HUDEP-2 (cell line): ENCODE measurements around the gene RNF19B.
A peak's percentile ranks its signal among the peaks of the same experiment; 100 is the strongest.

Experiments used
- DNase-seq, 76 experiments: peaks; one replicate each; lab custom pipeline; 2025; ENCODE audit not compliant: unreplicated experiment in 76 of 76; lab: John Stamatoyannopoulos, UW

RNF19B gene, protein sequence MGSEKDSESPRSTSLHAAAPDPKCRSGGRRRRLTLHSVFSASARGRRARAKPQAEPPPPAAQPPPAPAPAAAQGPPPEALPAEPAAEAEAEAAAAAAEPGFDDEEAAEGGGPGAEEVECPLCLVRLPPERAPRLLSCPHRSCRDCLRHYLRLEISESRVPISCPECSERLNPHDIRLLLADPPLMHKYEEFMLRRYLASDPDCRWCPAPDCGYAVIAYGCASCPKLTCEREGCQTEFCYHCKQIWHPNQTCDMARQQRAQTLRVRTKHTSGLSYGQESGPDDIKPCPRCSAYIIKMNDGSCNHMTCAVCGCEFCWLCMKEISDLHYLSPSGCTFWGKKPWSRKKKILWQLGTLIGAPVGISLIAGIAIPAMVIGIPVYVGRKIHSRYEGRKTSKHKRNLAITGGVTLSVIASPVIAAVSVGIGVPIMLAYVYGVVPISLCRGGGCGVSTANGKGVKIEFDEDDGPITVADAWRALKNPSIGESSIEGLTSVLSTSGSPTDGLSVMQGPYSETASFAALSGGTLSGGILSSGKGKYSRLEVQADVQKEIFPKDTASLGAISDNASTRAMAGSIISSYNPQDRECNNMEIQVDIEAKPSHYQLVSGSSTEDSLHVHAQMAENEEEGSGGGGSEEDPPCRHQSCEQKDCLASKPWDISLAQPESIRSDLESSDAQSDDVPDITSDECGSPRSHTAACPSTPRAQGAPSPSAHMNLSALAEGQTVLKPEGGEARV

DNA sequence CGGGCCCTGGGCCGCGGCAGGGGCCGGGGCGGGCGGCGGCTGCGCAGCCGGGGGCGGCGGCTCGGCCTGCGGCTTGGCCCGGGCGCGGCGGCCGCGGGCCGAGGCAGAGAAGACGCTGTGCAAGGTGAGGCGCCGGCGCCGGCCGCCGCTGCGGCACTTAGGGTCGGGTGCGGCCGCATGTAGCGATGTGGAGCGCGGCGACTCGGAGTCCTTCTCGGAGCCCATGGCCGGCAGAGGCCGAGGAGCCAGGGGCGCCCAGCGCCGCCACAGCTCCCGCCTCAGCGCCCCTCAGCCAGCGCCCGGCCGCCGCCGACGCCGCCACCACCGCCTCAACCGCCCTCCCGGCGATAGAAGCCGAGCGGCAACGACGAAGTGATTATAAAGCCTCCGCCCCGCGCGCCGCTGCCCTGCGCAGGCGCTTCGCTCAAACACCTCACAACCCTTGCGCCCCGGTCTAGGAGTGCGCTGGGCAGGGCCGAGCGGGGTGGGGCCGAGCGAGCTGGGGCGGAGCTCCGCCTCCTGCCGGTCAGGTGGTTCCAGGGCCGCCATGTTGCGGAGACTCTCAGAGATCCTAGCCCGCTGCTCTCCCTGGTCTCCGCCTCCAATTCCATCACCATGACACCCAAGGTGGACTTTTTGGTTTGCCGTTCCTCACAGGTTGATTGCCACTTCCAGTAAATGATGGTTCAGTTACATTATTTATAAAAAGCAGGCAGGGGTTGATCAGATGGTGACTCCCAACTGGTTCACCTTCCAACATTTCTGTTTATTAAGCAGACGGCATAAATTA is at the start of gene RNF19B:
Gene RNF19B, minus strand, starts transcription at position 349 of the 790 bp plus-strand sequence. Its CDS starts 124 bp downstream, at position 225.
- peak; percentile 19 to 96 (median 90) for DNase-seq

DNA sequence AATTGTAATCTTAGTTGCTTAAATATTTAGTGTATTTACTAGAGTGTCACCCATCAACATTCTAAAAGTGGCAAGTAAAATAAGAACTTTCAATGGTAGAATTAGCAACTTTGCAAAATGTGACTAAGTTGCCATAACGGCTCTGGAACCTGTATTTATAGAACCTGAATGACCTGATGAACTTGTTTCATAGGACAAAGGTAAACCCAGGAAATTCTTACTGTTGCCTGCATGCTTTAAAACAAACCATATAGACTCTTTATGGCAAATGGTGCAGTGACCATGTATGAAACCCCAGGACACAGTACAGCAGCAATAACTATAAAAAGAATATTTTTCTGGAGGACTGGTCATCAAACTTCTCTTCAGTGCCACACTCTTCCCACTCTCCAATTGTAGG is 49.2 kb upstream of the RNF19B start:
- no peak for DNase-seq

DNA sequence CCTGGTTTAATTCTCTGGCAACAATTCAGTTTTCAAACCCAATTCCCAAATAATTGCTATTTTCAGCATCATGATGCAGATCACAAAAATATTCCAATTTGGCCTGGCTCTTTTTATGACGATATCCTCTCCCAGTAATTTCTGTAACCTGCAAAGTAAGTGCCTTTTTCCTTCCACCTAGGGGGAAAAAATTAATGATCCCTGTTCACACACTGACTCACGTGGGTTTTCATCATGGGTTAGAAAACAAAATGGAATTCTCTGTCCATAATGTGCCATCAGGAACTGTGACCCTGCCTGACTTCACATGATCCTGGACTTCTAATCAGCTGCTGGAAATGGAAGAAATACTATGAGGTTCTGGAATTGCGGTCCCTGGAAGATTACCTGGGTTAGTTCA is 47.6 kb upstream of the RNF19B start:
- no peak for DNase-seq

DNA sequence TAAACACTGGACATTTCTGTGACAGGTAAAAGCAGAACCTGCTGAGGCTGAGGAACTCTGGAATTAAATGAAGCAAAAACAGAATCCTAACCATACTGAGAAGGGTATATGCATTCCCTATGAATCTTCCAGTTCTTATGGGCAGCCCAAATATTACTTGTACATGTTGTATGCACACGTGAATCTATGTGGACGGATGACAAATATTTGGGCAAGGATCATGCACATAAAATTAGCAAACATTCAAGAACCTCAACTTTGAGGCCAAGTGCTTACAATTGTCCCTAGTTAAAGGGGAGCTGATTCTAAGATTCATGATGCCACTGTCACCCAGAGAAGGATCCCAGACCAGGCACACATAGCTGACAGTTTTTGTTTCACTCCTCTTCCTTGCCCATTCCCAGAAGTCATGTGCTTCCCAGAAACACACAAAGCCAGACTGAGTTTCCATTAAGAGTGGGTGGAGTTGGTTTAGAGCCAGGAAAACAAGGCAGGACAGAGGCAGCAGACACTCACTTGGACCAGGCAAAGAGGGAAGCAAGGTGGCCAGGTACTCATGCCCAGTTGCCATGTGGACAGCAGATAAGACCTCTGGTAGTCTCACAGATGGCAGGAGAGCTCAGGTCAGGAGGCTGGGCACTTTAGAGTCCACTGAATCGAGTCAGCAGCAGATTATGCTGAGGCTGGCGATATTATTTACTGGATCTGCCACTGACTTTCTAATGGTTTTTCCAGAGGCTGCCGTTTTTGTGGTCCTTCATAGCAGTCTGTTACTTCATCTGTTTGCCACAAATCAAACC is 46.5 kb upstream of the RNF19B start:
- peak in 1 of 76 experiments; percentile 6 for DNase-seq

DNA sequence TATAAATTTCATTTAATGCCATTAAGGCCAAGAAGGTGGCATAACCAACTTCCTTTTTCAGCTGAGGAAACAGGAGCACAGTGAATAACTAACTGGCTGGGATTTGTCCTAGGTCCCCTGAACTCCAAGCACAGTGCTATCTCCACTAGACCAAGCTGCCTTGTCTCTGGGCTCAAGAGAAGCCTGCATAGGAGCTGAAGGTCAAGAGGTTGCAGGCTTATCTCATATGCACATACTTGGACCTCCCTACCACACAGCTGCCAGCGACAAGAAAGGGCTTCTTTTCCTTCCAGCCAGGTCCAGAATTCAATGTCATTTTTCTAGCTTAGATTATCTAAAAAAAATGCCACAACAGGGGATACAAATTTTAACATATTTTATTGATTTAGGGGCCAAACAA is 45.0 kb upstream of the RNF19B start:
- peak in 73 of 76 experiments; percentile 10 to 84 (median 60) for DNase-seq

DNA sequence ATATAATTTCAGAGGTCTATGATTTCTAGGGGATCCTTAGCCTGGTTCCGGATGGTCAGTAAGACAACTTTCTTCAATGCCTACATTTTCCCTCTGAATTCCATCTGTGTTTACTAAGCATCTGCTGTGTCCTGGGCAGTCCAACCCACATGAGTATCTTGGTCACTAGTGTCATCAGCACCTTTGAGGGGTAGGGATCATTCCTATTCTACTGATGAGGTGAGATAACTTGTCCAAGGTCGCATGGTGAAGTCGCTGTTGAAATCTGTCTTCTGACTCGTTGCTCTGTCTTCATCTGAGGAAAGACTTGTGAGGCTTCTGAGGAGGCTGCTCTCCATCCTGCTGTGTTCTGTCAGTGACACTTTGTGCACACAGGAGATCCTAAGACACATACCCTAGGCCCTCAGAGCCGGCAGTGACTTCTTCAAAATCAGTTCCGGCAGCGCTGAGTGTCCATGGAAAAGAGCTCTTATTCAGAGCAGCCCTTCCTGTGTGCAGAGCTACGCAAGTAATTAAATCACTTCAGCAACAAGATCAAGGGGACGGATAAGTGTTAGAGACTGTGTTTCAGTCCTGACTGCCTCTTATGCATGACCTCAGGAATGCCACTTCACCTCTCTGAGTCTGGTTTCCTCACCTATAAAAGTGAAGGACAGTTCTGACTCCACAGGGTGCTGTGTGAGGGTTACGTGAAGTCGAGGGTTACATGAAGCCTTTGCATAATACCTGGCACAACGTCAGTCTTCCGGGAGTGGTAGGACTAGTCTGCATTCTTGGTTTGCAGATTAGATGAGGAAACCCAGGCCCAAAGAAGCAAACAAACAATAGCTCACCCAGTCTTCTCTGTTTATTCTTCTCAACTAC is 43.7 kb upstream of the RNF19B start:
- DNase-seq: no peak

DNA sequence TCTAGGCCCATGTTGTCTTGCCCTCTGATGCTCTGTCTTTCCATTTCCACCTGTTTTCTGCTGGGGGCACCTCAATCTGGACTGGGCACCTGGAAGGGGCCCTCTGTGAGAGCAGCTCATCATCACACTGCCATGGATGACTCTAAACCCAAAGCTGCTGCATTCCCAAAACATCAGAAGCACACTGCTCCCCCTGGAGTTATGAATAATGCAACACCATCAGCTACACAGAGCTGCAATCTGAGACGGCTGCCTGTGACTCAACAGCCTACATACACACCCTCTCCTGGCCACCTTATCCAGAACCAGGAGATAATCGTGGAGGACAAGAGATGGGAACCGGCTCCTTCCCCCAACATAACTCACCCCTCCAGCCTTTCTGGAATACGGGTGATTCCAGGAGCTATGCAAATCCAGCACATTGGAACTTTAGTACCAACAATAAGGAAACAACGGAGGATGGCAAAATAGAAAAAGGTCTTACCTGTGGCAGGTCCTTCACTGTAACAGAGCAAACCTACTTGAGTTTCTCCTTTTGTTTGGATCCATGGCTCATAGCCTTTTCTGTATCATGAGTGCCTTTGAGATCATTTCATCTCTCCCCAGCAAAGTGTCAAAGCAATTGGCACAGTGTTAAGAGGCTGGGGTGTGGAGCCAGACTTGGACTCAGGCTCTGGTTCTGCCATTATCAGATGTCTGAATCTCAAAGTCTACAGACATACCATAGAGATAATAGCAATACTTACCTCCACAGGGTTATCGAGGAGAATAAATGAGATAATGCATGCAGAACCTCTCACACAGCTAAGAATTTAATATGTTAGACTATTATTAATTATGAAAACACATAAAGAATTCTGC is 42.8 kb upstream of the RNF19B start:
- DNase-seq: peak in 23 of 76 experiments; percentile 6 to 49 (median 22)

DNA sequence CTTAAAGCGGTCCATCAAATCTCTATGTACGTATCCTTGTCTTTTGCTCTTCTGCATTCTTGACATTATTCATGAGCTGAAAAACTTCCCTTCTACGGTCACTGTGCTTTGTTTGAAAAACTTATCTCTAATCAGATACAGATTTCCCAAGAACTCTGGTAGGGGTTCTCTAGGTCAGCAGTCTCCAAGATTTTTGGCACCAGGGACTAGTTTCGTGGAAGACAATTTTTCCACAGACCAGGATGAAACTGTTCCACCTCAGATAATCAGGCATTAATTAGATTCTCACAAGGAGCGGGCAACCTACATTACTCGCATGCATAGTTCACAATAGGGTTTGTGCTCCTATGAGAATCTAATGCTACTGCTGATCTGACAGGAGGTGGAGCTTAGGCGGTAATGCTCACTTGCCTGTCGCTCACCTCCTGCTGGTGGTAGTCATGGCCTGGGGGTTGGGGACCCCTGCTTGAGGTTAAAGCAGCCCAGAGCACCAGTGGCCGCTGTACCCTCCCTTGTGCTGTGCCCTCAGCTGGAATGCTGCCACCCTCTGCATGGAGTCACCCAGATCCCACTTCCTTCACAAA is 41.3 kb upstream of the RNF19B start:
- no peak for DNase-seq

DNA sequence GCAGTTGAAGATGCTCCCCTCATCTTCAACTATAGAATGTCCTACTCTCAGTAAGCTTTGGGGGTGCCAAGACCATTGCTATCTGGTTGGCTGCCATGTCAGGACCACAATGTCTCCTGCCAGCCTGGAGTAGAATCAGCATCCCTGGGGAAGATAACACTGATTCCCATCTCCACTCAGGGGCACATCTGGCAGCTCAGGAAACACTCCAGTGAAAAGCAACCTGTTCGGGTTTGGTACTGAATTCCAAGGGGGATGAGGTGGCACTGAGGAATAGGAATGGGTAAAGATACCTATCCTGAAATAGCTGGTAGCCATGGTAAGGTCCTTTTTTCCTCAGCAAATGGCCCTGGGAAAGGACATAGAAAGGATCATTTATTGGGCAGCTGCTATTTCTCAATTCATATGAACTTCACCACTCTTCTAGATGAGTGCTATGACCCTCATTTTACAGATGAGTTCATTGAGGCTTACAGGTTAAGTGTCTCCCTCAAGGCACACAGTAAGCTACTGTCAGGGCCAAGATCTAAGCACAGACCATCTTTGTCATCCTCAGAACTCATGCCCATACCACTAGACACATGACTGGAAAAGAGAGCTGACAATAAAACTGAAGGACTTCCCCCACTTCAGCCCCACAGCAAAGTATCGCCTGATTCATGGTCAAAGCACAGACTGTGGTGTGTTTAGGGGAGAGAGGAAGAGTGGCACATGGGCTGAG is 40.7 kb upstream of the RNF19B start:
- no peak for DNase-seq

DNA sequence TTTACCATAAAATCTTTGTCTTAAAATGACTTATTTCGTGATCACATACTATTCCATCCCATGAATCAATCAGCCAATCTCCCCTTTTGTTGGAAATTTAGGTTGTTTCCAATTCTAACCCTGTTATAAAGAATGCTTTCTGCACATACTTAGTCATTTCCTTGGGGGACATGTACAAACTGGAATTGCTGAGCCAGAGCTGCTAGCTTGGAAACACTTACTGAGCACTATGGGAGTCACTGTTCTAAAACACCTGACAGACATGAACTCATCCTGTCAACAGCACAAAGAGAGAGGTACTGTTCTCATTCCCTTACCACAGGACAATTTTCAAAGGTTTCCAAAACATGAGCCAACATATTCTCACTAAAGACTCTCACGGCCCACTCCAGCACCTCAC is 40.0 kb upstream of the RNF19B start:
- DNase-seq: no peak

DNA sequence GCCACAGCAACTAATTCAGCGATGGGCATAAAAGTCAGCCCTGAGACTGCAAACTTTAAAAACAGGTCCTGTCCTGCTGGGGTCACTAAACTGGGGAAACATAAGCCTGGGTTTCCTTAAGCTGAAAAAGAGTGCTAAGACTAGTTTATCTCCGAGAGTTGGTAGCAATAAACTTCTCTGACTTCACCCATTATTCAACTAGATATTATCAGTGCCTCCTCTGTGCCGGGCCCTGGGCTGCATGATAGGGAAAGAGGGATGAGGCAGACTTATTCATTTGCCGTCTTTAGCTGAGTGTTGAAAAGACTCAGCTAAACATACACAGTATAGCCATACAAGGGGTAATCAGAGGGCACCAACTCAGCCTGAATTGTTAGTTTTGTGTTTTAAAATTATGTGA is 39.0 kb upstream of the RNF19B start:
- DNase-seq: peak in 1 of 76 experiments; percentile 4

DNA sequence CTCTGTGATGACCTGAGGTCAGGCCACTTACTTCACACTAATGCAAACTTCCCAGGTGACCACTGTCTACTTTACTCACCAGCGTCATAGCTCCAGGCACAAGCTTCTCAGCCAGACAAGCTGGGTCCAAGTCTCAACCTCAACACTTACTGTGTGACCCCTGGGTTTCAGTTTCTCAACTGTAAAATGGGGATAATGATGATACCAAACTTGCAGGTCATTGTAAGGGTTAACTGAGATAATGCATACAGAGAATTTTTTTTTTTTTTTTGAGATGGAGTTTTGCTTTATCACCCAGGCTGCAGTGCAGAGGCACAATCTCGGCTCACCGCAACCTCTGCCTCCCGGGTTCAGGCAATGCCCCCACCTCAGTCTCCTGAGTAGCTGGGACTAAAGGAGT is 37.4 kb upstream of the RNF19B start:
- DNase-seq: no peak

DNA sequence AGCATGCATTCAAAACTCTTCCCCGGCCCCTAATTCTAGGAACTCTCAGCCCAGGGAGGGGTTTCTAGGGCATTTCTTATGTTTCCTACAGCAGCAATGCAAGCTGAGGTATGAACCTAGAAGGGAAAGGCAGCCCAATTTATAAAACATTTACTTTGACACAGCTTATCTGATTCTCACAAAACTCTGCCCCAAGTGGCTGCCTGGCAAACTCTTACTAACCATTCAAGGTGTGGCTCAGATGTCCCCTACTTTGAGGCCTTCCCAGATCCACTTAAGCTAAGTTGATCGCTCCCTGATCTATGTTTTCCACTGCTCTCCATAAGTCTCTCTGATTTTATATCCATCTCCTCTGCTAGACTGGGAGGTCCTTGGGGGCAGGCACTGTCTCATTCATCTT is 36.7 kb upstream of the RNF19B start:
- peak in 1 of 76 experiments; percentile 3 for DNase-seq

DNA sequence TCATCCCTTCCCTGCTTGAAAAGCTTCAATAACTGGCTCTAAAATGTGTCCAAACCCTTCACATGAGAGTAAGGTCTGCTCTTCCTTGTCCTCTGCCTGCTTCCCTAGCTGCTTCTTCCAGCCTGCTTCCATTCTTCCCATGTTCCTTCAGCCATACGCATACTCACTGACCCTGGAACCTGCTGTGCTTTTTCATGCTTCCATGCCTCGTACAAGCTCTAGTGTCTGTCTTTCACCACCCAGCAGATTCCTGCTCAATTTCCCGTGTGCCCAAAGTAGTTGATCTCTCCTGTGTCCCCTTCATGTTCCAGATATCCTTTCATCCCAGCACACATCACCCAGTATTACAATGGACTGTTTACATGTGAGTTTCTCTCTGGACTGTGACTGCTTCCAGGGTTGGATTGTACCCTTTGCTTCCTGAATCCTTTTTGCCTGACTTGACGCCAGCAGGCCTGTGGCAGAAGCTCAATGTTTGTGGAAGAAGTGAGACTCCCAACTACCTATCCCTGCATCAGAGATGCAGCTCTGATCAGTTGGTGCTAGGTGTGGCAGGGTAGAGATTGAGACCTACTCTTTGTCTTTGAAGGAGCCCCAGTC is 35.9 kb upstream of the RNF19B start:
- DNase-seq: no peak

DNA sequence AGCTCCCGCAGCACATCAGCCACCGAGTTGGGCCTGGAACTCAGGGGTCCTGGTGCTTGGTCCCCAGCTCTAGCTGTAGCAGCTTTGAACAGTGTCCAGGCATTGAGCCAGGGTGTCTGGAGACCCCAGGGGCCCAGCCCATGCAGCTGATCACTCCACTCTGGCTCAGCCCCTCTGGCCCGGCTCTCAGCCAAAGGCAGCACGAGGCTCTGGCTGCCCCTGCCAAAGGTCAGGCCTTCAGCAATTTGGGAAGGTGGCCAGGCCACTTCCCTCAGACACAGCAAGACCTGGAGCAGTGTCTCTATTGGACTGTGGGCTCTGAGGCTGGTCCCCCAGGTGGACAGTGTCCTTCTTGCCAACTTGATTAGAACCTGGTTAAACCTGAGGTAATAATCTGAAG is 34.4 kb upstream of the RNF19B start:
- DNase-seq: no peak

DNA sequence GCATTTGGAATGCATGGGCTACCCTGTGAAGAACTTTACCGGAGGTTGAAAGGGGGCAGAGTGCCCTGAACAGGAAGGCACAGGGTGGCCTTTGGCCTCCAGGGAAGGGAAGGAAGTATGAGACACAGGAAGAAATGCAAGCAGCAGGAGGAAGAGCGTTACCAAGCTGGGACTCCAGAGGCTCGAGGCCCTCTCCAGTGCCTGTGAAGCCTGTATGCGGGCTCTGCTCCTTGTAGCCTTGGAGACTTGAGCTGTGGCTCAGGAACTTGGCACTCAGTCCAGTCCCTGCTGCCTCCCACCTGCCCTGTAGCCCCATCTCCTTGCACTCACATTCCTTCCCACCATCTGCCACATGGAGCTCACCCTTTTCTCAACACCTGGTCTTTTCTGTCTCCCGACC is 33.5 kb upstream of the RNF19B start:
- DNase-seq: no peak

DNA sequence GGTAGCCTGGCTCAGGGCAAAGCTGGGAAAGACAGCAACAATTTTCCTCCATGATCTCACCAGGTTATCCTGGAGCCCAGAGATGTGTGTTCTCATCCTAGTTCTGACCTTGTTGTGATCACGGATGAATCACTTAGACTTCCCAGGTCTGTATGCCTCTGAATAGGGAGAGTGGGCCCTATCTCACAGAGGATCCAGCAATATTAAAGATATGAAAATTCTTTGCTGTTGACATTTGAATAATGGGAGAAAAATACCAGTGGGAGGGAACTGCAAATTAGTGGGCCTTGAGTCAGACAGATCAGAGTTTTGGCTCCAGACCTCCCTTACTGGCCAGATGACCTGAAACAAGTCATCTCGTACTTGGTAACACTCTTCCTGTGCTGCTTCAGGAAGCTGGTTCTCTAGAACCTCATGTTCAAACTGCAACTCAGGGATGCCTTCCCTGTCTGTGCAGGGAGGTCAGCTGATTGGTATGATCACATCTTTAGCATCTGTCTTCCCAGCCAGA is 32.8 kb upstream of the RNF19B start:
- DNase-seq: no peak
